Measurements from ENCODE around the gene RALY.

RALY gene

DNA sequence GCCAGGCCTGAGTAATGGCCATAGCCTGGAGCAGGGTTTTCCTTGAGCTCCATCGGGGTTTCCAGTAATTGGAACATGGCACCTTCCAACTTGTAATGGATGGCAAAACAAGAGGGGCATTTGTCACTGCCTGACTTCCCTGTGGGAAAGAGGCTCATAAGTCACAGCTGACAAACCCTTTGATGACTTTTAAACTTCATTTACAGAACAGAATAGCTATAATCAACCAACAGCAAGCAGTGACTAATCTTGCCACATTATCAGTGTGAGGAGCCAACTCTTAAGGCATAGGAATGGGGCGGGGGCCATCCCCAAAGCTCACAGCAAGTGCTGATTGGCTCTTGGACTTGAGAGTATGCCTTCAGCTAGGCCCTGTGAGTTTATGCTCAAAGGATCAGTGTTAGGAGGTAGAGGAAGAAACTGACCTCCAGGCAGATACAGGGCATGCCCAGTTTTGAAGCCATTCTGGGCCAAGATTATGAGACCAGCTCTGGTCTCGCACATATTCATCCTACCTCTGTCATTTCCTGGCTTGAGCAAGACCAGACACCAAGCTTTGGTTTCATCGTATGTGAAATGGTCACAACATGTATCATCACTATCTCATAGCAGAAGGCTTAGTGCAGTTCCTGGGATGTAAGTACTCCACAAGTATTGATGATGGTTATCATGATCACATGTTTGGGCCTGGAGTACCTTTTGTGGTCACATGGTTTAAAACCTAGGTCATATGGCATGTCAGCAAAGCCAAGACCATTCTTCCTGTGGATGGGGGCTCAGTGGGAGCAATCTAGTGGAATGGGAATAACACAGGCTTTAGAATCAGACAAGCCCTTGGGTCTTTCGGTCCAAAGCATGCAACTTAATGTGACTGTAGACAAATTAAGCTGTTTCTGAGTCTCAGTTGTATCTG lies 69.1 kb downstream of the RALY start:
- H3K4me3 ChIP-seq (ENCODE audit: low read depth, low read length), result no peak overlapping the region
- no peak for DNase-seq (ENCODE audit: low read depth)
- TF ChIP-seq, protein P1, sequence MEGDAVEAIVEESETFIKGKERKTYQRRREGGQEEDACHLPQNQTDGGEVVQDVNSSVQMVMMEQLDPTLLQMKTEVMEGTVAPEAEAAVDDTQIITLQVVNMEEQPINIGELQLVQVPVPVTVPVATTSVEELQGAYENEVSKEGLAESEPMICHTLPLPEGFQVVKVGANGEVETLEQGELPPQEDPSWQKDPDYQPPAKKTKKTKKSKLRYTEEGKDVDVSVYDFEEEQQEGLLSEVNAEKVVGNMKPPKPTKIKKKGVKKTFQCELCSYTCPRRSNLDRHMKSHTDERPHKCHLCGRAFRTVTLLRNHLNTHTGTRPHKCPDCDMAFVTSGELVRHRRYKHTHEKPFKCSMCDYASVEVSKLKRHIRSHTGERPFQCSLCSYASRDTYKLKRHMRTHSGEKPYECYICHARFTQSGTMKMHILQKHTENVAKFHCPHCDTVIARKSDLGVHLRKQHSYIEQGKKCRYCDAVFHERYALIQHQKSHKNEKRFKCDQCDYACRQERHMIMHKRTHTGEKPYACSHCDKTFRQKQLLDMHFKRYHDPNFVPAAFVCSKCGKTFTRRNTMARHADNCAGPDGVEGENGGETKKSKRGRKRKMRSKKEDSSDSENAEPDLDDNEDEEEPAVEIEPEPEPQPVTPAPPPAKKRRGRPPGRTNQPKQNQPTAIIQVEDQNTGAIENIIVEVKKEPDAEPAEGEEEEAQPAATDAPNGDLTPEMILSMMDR (IDR thresholded peaks at IDR 0.05; ENCODE audit: insufficient read depth, low read depth, low read length, missing control alignments), result no peak

DNA sequence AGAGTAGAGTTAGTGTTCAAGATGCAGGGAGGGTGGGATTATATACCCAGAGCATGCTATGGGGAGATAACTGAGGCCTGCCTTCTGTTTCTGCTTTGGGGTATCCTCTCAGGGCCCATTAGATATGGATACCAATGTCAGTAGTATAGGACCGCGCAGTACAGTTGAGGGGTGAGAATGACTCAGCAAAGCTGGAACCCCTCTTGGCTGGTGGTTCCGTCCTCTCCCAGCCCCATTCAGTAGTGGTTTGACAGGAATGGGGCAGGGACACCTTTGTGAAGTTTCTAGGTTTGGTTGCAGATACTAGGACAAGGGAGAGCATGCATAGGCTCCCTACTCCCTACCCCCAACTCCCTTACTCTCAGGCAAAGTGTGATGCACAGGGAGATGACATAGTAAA lies 70.6 kb downstream of the RALY start:
- H3K4me3 ChIP-seq (ENCODE audit: low read depth, low read length), result no peak overlapping the region
- DNase-seq (ENCODE audit: low read depth), result no peak
- TF ChIP-seq, protein P1 (IDR thresholded peaks at IDR 0.05; ENCODE audit: insufficient read depth, low read depth, low read length, missing control alignments), result no peak

DNA sequence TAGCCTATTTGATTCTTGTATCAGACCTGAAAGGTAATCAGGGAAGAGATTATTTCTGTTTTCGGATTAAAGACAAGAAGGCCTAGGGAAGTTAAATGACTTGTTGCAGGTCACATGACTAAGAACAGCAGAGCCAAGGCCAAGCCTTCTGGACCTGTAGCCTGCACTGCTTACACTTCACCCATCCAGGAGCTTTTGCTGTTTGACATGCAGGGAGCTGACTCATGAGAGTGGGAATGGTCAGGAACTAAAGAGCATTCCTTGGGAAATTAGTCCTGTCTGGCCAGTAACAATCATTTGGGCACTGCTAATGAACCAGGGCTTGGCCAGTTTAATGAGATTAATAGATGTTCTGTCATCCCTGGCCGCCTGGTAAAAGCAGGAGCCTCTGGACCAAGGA lies 71.5 kb downstream of the RALY start:
- DNase-seq (ENCODE audit: low read depth), result no peak
- TF ChIP-seq, protein P1 (IDR thresholded peaks at IDR 0.05; ENCODE audit: insufficient read depth, low read depth, low read length, missing control alignments), result no peak
- H3K4me3 ChIP-seq (ENCODE audit: low read depth, low read length), result no peak overlapping the region

DNA sequence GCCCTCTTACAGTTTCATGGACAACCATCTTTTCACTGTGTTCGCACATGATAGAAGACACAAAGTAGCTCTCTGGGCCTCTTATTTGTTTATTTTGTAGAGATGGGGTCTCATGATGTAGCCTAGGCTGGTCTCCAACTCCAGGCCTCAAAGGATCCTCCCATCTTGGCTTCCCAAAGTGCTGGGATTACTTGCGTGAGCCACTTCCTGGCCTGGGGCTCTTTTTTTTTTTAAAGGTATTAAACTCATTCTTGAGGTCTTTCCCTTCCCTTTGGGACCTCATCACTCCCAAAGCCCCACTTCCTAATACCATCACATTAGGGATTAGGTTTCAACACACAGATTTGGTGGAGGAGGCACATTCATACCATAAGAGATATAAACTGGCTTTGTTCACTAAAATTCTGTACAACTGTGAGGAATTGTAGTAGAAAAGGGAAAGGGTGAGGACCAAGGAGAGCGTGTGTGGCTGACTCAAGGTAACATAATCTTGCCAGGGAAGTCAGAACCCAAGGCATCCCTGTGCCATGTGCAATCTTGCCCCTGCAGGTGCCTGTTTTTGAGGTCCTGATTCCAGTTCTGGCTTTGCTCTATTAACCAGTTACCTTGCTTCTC lies 72.9 kb downstream of the RALY start:
- TF ChIP-seq, protein P1 (IDR thresholded peaks at IDR 0.05; ENCODE audit: insufficient read depth, low read depth, low read length, missing control alignments), result no peak
- no peak for DNase-seq (ENCODE audit: low read depth)

DNA sequence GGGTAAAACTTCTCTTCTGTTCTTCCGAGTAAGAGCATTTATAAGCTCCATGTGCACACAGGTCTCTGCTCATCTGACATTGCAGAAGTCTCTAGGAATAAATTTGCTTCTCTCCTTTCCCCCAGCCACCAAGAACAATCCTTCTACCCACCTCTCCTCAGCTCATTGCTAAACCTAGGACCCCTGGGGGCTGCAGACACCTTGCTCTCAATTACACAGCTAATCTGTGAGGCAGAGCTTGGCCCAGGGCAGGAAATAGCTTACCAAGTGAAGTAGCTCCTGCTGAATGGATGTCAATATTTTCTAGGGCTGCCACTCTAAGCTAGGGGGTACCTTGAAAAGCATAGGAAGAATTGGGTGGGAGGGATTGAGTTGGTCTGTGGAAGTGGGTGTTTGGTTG lies 74.3 kb downstream of the RALY start:
- DNase-seq (ENCODE audit: low read depth), result no peak
- H3K4me3 ChIP-seq (ENCODE audit: low read depth, low read length), result no peak overlapping the region
- TF ChIP-seq, protein P1 (IDR thresholded peaks at IDR 0.05; ENCODE audit: insufficient read depth, low read depth, low read length, missing control alignments), result no peak

More for the DNA sequence above, 72.9 kb downstream of the RALY start:
- no peak overlapping the region for H3K4me3 ChIP-seq (ENCODE audit: low read depth, low read length)

DNA sequence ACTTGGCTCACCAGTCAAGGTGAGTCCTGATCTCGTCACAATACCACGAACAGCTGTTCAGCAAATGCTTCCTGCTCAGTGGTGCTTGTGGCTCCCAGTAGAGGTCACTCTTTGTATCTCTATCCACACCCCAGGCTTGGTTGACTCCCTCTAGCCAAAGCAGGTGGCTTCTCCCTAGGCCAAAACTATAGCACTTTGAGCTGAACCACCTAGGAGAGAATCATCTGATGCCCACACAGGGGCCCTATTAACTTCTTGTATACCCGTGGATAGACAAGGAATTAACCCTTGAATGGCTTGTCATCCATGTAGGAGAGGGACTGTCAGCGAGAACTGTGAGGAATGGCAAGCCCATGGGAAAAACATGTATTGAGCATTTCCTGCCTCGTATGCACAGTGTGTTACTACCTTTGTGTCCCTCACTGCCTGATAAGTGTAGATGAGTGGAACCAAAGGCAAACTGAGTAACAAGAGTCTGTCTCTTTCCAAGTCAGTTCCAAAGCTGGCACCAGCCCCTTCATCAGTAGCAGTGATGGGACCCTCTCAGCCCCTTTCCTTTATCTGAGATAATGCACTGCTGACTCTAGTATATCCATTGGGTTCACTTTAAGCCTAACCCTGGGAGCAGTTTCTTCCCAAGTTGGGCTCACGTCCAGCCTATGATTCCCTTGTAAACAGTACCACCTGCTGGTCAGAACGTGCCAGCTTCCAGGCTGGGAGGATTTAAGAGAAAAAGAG lies 75.8 kb downstream of the RALY start:
- no peak overlapping the region for H3K4me3 ChIP-seq (ENCODE audit: low read depth, low read length)
- peak; percentile 74 for DNase-seq (ENCODE audit: low read depth)
- TF ChIP-seq, protein P1 (IDR thresholded peaks at IDR 0.05; ENCODE audit: insufficient read depth, low read depth, low read length, missing control alignments), result peak; percentile 65
